Measurements from ENCODE around the gene CBL.

DNA sequence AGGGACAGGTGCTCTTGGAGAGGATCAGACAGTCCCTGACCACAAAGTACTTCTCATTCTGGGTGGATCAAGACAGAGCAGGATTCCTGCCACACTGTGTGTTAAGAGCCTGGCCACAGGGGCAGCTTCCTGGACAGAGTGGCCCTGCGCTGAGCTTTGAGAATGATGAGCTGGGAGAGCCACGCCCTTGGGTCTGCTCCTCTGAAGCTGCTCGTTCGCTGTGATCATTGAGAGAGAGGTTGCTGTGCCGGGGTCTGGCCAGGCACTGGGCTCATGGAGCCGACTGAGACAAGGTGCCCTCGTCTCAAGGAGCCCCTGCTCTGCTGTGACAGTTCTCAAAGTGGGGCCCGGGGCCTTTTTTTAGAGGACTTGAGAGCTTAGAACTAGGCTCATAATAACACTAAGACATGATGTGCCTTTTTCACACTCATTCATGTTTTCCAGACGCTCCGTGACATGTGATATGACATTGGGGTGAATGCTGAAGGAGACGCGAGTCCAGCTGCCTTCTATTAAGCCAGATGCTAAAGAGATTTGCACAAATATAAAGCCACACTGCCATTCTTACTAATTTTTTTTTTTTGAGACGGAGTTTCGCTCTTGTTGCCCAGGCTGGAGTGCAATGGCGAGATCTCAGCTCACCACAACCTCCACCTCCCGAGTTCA lies 141.9 kb downstream of the CBL start:
- TF ChIP-seq ZNF274 (IDR thresholded peaks at IDR 0.05; ENCODE audit: low read depth, low read length) (no peak), YY1 (IDR thresholded peaks at IDR 0.05; ENCODE audit: insufficient read depth, insufficient read length) (no peak), SUZ12 (IDR thresholded peaks at IDR 0.05; ENCODE audit: extremely low read depth, insufficient read depth, insufficient read length) (no peak)
